SJSA1 (cell line): ENCODE measurements around the gene CDH23. TPM values are rescaled to one million over a fixed set of nuclear protein-coding genes. Genes with fewer than 3 reads are reported as not detected.
A peak's percentile ranks its signal among the peaks of the same experiment; 100 is the strongest.

ENCODE experiments used
- DNase-seq, 2 experiments: peaks; one replicate each; pipeline ENCODE4 v3.0.0-alpha.2; 2015 to 2020; ENCODE audit warnings: low spot score in 2 of 2, low read depth in 1 of 2
- H3K27ac ChIP-seq: fragments of 250-450 bp; sonication (Bioruptor Pico); 2 replicates; pipeline ENCODE4 v1.5.1; 2020; ENCODE audit warnings: mild to moderate bottlenecking, moderate library complexity
- H3K27me3 ChIP-seq: fragments of 250-450 bp; sonication (Bioruptor Pico); replicated peaks from 2 replicates; pipeline ENCODE4 v1.5.1; 2020; ENCODE audit warnings: mild to moderate bottlenecking, moderate library complexity
- H3K36me3 ChIP-seq: fragments of 250-450 bp; sonication (Bioruptor Pico); 2 replicates; pipeline ENCODE4 v1.5.1; 2020; ENCODE audit warnings: mild to moderate bottlenecking
- H3K4me1 ChIP-seq: fragments of 250-450 bp; sonication (Bioruptor Pico); replicated peaks from 2 replicates; pipeline ENCODE4 v1.6.1; 2021; ENCODE audit warnings: mild to moderate bottlenecking
- H3K4me3 ChIP-seq: fragments of 250-450 bp; sonication (Bioruptor Pico); 2 replicates; pipeline ENCODE4 v1.5.1; 2020; ENCODE audit warnings: mild to moderate bottlenecking
- H3K9me3 ChIP-seq: fragments of 250-450 bp; sonication (Bioruptor Pico); replicated peaks from 2 replicates; pipeline ENCODE4 v1.5.1; 2020; ENCODE audit warnings: mild to moderate bottlenecking
- total RNA-seq: library from RNA; depleted of rRNA; stranded (reverse); fragments of >200 nt; shearing (Covaris generic); gene quantifications from 2 replicates; pipeline ENCODE4 v1.2.3, GENCODE V29; 2014

Gene CDH23
- total RNA-seq, 1 experiment from 2014 or later, result 0.37 TPM

GRCh38 chr10:71558991-71559390 lies 162.3 kb downstream of the CDH23 start:
- Histone ChIP-seq H3K27ac (no peak overlapping the region), H3K4me1 (no peaks in the 10 kb centered on the region), H3K27me3 (no peaks in the 10 kb centered on the region), H3K36me3 (no peaks in the 10 kb centered on the region), H3K9me3 (no peaks in the 10 kb centered on the region), H3K4me3 (no peak overlapping the region)
- DNase-seq, result no peak

GRCh38 chr10:71561003-71561574 lies 164.4 kb downstream of the CDH23 start:
- Histone ChIP-seq H3K27me3 (no peaks in the 10 kb centered on the region), H3K9me3 (no peaks in the 10 kb centered on the region), H3K27ac (no peak overlapping the region), H3K4me1 (no peaks in the 10 kb centered on the region), H3K36me3 (no peaks in the 10 kb centered on the region), H3K4me3 (no peak overlapping the region)
- no peak for DNase-seq

- DNase-seq, result no peak
- Histone ChIP-seq H3K4me1 (no peaks in the 10 kb centered on the region), H3K4me3 (no peak overlapping the region), H3K36me3 (no peaks in the 10 kb centered on the region), H3K9me3 (no peaks in the 10 kb centered on the region), H3K27me3 (no peaks in the 10 kb centered on the region), H3K27ac (no peak overlapping the region)
Measured at GRCh38 chr10:71562181-71562580, 165.5 kb downstream of the CDH23 start.

- no peaks in the 10 kb centered on the region for H3K36me3 ChIP-seq
- no peaks in the 10 kb centered on the region for H3K4me1 ChIP-seq
- H3K27me3 ChIP-seq, result no peaks in the 10 kb centered on the region
- no peak overlapping the region for H3K4me3 ChIP-seq
- DNase-seq, result no peak
- no peak overlapping the region for H3K27ac ChIP-seq
- no peaks in the 10 kb centered on the region for H3K9me3 ChIP-seq
Measured at GRCh38 chr10:71562904-71563303, 166.2 kb downstream of the CDH23 start.

- Histone ChIP-seq H3K9me3 (no peaks in the 10 kb centered on the region), H3K4me3 (no peak overlapping the region), H3K27me3 (no peaks in the 10 kb centered on the region), H3K27ac (no peak overlapping the region), H3K36me3 (no peaks in the 10 kb centered on the region), H3K4me1 (no peaks in the 10 kb centered on the region)
- no peak for DNase-seq
Measured at GRCh38 chr10:71564194-71564820, 167.6 kb downstream of the CDH23 start.

- no peak for DNase-seq
- Histone ChIP-seq H3K36me3 (no peaks in the 10 kb centered on the region), H3K9me3 (no peaks in the 10 kb centered on the region), H3K27me3 (no peaks in the 10 kb centered on the region), H3K27ac (no peak overlapping the region), H3K4me1 (no peaks in the 10 kb centered on the region), H3K4me3 (no peak overlapping the region)
Measured at GRCh38 chr10:71565284-71566000, 168.7 kb downstream of the CDH23 start.

- Histone ChIP-seq H3K36me3 (no peaks in the 10 kb centered on the region), H3K27me3 (no peaks in the 10 kb centered on the region), H3K4me1 (no peaks in the 10 kb centered on the region), H3K9me3 (no peaks in the 10 kb centered on the region), H3K27ac (no peak overlapping the region), H3K4me3 (no peak overlapping the region)
- DNase-seq, result no peak
Measured at GRCh38 chr10:71567006-71567405, 170.3 kb downstream of the CDH23 start.

- Histone ChIP-seq H3K27ac (no peak overlapping the region), H3K36me3 (no peaks in the 10 kb centered on the region), H3K9me3 (no peaks in the 10 kb centered on the region), H3K4me3 (no peak overlapping the region), H3K4me1 (no peaks in the 10 kb centered on the region), H3K27me3 (no peaks in the 10 kb centered on the region)
- DNase-seq, result no peak
Measured at GRCh38 chr10:71568896-71569492, 172.3 kb downstream of the CDH23 start.

- Histone ChIP-seq H3K27me3 (no peaks in the 10 kb centered on the region), H3K36me3 (no peaks in the 10 kb centered on the region), H3K27ac (no peak overlapping the region), H3K4me3 (no peak overlapping the region), H3K4me1 (no peaks in the 10 kb centered on the region), H3K9me3 (no peaks in the 10 kb centered on the region)
- DNase-seq, result peak; percentile 41 to 71
Measured at GRCh38 chr10:71569775-71570588, 173.3 kb downstream of the CDH23 start.

- H3K27me3 ChIP-seq, result no peaks in the 10 kb centered on the region
- H3K36me3 ChIP-seq, result no peaks in the 10 kb centered on the region
- H3K4me1 ChIP-seq, result no peaks in the 10 kb centered on the region
- no peaks in the 10 kb centered on the region for H3K9me3 ChIP-seq
- H3K27ac ChIP-seq, result no peak overlapping the region
- no peak for DNase-seq
- no peak overlapping the region for H3K4me3 ChIP-seq
Measured at GRCh38 chr10:71571460-71572175, 174.9 kb downstream of the CDH23 start.

- H3K27me3 ChIP-seq, result no peaks in the 10 kb centered on the region
- DNase-seq, result no peak
- no peaks in the 10 kb centered on the region for H3K36me3 ChIP-seq
- H3K27ac ChIP-seq, result no peak overlapping the region
- H3K4me1 ChIP-seq, result no peaks in the 10 kb centered on the region
- no peak overlapping the region for H3K4me3 ChIP-seq
- no peaks in the 10 kb centered on the region for H3K9me3 ChIP-seq
Measured at GRCh38 chr10:71572962-71573361, 176.2 kb downstream of the CDH23 start.

- Histone ChIP-seq H3K27ac (no peak overlapping the region), H3K4me1 (no peaks in the 10 kb centered on the region), H3K4me3 (no peak overlapping the region), H3K27me3 (no peaks in the 10 kb centered on the region), H3K9me3 (no peaks in the 10 kb centered on the region), H3K36me3 (no peaks in the 10 kb centered on the region)
- no peak for DNase-seq
Measured at GRCh38 chr10:71573562-71574518, 177.1 kb downstream of the CDH23 start.
